Non-pigmented ciliary epithelial cell (primary cell): ENCODE measurements around the gene FMC1.
"Not testable (repeated sequence)": the region's sequence is repeated elsewhere in the genome, so short reads cannot be mapped to it uniquely, and the experiment has no call there.

Source experiments
- DNase-seq: peaks from one replicate; pipeline ENCODE4 v3.0.0-alpha.2; 2010; ENCODE audit warnings: low read depth

FMC1 gene

DNA sequence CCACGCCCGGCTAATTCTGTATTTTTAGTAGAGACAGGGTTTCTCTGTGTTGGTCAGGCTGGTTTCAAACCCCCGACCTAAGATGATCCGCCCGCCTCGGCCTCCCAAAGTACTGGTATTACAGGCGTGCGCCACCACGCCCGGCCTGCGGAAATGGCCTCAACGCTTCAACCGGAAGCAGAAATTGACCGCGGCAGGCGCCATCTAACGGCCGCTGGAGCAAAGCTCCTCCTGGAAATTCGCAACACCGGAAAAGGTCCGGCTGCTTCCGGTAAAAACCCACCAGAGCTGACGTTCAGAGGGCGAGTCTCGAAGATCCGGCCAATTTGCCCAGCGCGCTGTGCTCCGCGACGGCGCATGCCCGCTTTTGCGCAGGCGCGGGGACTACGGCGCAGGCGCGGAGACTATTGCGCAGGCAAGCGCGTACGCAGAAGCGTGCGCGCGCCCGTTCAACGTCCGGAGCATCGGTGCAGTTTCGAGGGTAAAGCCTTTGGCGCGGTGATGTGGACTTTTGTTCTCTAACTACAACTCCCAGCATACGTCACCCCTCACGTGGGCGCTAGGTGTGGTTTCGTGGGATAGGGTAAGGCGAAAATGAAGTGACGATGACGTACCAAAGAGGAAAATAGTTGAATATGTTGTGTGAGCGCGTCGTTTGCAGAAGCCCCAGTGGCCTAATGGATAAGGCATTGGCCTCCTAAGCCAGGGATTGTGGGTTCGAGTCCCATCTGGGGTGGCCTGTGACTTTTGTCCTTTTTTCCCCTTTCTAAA is 915 bp upstream of the FMC1 start:
- DNase-seq: peak; percentile 97

DNA sequence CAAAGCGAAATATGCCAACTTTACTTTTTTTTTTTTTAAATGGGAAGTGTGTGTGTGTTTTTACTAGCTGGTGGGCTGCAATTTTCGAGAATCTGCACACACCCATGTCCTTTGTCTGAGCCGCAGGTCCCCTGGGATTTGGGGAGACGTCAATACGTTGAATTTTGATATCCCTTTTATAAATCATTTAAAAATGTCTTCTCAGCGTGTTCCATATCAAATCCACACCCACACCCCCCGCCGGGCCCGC is 404 bp upstream of the FMC1 start:
- DNase-seq: no peak

DNA sequence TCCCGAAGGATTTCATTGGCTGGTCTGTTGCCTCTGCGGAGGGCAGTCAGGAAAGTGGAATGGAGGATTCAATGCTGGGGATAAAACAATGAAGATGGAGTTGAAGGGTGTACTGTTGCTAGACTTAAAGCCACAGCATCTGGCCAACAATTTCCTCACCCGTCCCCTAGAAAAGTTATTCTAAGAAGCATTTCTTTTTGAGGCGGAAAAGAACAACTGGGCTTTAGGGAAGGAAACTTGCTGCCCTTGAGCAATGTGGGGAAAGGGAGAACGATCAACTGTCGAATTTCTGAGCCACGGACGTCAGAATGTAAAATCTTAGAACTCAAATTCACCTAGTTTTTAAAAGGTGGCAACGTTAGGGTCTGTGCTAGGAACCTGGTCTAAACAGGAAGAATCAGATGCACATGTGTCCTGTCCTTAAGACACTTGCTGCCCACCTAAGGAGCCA is 664 bp downstream of the FMC1 start:
- peak; percentile 57 for DNase-seq

DNA sequence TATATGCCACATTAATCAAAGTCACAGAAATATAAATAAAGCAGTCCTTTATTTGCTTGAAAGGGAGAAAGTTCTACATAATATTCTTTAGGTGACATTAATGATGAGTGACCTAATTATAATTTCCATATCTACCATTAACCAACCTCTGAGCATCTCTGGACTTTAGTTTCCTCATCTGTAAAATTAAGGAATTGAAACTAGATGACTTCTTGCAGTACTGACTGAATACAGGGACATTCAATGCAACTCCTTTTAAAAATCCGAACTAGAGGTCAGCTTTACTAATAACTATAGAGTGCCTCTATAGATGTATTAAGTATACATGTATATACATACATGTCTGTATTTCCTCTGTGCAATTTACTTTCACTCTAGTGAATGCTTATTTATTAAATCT is 3.9 kb downstream of the FMC1 start:
- DNase-seq: no peak

DNA sequence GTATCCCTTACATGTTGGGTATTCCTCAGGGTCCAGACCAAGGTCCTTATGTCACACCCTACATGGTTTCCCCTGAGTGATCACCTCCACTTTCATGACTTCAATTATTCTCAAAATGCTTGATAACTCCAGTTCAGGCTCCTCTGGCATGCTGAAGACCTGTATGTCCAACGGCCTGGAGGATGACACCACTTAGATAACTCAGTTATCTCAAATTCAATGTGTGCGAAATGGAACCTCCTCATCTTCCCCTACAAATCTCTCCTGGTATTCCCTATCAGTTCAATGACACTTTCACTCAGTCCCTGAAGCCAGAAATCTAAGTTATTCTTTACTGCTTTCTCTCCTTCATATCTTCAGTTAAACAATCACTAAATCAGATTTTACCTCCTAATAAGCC is 9.9 kb downstream of the FMC1 start:
- no peak for DNase-seq

DNA sequence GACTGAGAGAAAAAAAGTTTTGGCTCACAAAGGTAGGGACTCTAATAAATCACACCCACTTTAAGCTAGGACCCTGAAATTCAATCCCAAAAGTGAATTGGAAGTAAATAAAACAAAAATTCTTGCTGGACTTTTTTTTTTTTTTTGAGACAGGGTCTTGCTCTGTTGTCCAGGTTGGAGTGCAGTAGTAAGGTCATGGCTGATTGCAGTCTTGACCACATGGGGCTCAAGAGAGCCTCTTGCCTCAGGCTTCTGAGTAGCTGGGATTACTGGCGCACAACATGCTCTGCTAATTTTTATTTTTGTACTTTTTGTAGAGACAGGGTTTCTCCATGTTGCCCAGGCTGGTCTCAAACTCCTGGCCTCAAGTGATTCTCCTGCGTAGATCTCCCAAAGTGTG is 13.6 kb downstream of the FMC1 start:
- DNase-seq: no peak

DNA sequence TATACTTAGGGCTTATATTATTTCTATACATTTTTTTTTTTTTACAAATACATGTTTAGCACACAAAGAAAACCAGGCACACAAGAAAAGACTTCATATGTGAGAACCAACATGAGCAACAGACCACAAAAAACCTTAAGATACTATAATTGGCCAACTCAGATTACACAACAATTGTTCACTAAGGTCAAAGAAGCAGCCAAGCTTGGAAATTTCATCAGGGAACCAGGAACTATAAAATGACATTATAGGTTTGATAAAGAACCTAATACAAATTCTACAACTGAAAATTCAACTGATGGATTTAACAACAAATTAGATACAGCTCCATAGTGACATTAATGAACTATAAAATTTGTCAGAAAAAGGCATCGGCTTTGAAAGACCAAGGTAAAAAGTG is 14.2 kb downstream of the FMC1 start:
- no peak for DNase-seq

DNA sequence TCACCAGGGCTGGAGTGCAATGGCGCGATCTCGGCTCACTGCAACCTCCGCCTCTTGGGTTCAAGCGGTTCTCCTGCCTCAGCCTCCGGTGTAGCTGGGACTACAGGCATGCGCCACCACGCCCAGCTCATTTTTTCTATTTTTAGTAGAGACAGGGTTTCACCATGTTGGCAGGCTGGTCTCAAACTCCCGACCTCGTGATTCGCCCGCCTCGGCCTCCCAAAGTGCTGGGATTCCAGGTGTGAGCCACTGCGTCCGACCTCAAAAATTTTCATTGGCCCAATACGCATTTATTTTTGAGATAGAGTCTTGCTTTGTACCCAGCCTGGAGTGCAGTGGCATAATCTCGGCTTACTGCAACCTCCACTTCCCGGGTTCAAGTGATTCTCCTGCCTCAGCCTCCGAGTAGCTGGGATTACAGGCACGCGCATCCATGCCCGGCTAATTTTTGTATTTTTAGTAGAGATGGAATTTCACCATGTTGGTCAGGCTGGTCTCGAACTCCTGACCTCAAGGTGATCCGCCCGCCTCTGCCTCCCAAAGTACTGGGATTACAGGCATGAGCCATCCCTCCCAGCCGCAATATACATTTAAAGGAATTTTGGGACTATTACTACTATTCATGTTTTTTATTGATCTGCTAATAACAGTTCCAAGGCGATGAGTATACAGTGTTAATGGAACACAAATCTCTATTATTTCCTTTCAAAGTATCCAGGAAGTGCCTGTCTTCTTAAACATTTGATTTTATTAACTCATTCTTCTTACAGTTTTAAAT is 16.8 kb downstream of the FMC1 start:
- not testable (repeated sequence) for DNase-seq

DNA sequence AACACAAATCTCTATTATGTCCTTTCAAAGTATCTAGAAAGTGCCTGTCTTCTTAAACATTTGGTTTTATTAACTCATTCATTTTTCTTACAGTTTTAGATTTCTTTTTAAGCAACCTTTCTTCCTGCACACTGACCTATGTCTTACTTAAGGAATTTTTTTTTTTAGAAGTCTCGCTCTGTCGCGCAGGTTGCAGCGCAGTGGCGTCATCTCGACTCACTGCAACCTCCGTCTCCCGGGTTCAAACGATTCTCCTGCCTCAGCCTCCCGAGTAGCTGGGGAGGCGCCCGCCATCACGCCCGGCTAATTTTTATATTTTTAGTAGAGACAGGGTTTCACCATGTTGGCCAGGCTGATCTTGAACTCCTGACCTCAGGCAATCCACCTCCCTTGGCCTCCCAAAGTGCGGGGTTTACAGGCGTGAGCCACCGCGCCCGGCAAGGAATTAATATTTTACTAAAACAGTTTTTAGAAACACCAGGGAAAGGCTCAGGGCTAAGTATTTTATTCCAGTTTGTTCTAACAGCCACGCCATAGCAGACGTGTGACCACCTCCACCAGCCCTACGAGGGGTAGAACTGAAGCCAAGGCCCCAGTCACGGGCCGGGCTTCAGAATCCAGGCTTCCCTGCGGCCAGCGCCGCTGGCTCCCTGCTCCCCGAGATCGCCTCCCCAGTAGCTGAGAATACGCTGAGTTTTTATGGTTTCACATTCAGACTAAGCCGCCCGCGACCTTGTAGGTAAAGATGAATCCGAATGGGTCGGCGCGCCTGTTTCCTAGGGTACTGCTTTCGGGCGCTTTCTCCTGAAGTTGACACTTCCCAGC is 17.6 kb downstream of the FMC1 start:
- DNase-seq: no peak

DNA sequence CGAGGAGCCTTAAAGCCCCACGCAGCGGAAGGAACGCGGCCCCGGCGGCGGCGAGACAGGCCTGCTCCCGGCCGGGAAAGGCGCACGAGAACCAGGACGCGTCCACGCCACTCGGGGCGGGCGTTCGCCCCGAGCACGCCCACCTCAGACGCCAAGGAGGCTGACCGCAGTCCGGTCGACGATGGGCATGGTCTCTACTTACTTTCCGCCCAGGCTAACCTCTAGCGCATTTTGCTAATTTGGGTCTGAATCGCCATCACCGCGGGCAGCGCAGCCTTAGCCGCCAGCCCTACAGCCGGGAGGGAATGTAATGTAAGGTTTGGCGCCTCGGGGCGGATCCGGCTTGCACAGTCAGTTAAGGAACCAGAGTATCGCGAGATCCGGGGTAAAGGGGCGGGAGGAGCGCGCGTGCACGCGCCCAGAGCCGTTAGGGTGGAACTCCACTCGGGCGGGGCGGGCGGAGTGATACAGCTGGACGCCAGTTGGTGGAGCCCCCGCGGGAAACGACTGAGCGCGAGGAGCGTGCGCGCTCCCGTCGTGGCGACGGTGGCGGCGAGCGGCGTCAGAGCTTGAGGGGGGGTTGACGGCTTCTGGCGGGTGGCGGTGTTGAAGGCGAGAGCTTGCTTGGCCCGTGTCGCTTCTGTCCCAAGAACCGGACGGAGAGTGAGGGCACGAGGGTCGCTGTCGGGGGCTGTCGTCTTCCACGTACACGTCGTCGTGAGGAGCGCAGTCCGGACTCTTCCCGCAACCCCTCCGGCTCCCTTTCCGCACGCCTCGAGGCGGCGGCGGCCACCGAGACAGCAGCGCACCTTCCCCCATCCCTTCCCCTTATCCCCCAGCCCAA is 18.5 kb downstream of the FMC1 start, which contains the start of gene LUC7L2:
Gene LUC7L2 (plus strand): TSS at position 529 of the 844 bp plus-strand sequence. CDS start 368 bp downstream, outside the sequence.
- peak; percentile 86 for DNase-seq

DNA sequence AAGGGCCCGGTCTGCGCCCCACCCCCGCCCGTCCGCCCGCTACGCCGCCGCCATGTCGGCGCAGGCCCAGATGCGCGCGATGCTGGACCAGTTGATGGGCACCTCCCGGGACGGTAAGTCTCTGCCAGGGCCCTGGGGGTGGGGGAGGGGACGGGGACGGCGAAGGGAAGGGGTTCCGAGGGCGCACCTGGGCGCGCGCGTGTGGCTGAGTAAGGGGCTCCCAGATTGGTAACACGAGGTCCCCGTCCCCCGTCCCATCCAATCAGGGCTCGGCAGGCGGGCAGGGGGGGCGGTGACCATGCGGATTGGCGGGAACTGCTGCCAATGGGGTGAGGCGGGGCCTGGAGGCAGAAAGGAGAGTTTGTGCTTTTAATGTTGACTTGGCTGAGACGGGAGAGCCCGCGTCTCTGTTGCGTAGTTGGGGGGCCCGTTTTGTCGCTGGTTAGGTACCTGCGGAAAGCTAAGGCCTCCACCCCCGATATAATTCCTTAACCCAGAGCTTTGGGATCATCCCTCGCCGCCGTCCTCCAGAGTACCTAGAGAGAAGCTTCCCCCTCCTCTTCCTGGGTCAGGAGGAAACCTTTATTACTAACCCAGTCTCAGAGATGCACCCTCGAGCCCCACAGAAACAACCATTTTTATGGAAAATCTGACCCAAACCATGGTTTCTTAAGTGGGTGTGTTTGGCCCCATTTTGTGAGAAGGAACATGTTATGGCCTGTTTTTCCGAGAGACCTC is 19.2 kb downstream of the FMC1 start:
- peak; percentile 65 for DNase-seq

DNA sequence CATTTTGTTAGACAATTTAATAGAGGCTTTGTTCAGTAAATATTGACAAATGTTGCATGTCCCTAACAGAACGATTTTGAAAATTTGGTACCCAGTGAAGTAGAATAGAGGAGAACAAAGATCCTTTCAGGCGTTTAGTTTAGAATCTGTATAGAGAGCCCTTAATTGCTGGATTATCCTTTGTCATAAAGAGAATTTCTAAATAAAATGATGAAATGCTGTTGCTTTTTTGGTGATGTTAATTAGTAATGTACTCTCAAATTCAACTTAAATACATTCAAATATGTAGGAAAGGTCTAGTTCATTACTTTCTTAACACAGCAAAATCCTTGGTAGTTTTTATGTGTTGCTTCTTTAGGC is 19.8 kb downstream of the FMC1 start:
- DNase-seq: no peak

DNA sequence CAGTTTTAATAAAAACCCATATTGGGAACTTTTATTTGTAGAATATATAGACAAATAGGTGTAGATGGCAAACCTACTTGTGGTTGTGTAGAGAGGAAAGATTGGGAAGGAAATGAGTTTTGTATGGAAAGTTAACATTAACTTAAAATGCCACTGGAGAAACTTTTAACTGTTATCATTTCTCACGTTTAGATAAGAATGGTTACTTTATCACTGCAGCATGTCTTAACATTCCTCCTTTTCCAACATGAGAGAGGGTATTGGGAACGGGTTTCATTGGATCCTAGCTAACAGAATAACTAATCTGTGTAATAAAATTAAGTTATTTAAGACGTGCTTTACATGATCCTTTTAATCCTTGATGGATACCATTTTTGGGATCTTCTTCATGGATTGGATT is 20.4 kb downstream of the FMC1 start:
- DNase-seq: no peak

DNA sequence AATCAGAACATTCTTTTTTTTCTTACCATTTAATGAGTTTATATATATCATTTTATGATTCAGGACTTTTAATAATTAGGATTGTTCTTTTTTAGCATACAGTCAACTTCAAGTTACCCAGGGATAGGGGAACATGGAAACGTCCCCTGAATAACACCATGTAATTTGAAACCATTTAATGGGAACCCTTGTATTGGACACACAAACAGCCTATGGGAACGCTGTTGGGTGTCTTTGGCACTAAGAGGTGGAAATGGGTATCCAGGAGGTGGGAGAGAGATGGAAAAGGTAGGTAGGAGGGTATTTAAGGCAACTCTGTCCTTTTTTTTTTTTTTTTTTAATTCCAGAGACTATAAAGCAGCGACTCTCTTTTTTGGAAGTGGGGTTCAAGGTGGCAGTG is 21.2 kb downstream of the FMC1 start:
- no peak for DNase-seq

DNA sequence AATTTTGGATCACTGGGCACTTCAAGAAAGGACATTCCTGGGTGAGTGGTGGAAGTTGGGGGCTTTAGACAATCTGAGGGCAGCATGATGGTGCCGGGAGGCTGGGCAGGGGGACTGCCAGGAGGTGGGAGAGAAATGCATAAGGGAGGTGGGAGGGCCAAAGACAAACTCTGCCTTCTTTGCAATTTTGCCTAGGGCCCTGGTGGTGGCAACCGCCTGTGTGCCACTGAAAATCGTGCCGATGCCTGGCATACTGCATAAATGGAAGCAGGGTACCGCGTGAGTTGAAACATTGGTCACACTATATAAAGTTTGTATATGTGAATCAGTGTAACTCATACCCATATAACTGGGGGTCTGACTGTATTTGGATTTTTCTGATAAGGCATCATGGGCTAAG is 21.8 kb downstream of the FMC1 start:
- no peak for DNase-seq

DNA sequence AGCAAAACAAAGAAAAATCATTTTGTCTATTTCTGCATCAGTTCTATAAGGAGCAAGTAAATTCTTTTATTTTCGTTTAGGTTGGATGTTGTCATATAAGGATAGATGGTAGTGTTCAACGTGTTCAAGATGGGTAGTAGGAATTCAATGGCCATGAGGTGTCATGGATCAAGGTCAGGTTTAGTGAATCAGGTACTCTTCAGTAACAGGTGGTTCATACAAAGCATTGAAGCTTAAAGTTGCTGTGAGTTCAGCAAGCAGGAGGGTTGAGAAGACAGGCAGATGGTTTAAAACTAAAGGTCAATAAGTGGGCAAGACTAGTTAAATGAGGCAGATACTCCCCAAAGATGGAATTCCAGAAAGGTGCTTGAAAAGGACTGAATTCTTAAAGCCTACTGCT is 24.2 kb downstream of the FMC1 start:
- no peak for DNase-seq

DNA sequence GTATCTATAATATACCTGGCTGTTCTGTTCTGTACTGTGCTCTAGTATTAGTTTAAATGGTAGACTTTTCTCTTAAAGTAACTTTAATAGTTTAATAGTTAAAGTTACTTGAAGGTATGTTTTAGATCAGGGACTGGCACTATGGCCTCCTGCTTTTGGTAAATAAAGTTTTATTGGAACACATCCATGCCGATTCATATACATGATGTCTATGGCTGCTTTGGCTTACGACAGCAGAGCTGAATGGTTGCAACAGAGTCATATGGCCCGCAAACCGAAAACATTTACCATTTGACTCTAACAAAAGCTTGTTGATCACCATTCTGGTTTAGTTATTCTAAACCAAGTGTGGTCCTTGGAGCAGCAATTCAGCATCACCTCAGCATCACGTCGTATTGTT is 25.3 kb downstream of the FMC1 start:
- no peak for DNase-seq

DNA sequence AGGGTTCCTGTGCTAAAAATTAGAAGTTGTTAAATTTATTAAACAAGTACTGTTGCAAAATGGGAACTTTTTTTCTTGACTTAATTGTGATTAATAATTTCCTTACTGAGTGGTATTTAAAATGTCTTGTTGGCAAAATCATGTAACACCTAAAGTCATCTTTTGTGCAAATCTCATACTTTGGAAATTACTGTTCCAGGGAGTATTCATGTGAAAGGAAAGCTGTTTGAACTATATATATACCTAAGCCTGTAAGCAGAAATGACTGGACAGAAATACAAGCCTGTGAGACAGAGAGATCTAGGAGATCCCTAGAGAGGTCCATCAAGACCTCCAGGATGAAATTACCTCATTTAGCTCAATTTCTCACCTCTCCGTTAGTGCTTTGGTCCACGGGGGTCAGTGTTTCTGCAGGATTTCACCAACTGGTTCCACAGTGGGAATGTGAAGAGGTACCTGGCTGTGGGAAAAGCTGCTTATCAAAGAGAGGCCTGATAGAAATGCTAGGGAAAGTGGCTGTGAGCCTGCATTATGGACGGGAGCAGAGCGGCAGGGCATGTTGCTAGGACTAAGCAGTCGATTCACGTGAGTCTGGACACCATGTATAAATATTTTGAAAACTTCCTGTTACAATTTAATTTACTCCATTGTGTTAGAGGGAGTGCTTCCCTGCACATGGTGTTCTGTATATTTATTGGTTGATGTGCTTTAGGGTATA is 26.5 kb downstream of the FMC1 start:
- DNase-seq: no peak

DNA sequence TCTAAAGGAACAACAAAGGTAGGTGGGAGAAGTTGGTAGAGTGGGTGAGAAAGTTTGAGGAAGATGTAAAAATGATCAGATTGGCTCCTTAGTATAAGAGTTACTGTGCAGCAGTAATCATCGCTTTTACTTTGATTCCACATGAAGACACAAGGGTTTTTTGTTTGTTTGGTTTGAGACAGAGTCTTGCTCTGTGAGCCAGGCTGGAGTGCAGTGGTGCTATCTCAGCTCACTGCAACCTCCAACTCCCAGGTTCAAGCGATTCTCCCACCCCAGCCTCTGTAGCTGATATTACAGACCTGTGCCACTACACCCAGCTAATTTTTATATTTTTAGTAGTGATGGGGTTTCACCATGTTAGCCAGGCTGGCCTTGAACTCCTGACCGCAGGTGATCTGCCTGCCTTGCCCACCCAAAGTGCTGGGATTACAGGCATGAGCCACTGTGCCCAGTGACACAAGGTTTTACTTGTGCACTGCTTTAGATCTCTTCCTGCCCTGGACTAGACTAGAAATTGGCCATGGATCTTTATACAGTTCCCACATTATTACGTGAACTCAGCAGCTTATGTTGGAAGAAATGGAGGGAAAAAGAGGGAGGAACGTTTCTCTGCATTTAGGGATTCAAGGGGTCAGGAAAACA is 29.3 kb downstream of the FMC1 start:
- DNase-seq: no peak

DNA sequence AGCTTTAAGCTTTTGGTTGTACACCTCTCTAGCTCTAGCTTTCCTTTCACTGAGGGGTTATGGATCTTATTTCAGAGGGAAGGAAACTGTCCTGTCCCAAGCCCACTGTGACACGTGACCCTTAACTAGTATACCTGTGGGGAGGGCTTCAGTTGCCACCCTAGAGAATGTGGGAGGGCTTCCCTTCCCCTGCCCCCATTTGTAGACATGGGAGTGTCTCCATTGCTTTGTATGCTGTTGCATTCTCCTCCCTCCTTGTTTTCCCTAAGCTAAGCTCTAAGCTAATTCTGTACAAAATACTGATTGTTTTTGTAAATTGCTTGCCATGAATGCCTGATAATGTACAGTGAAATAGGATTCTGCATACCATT is 29.8 kb downstream of the FMC1 start:
- DNase-seq: no peak
